Ovary (tissue), 3 donors: ENCODE results near the gene TMEM235.

ENCODE experiments used
- CTCF ChIP-seq, 3 donors: fragments of 450-650 bp in 2 of 3; fragments of 200-600 bp in 1 of 3; IDR thresholded peaks; one replicate each; pipeline versions ENCODE4 v1.5.1 to v1.8.0; 2016 to 2022; ENCODE audit warnings: antibody characterized with exemption in 3 of 3, mild to moderate bottlenecking in 1 of 3
- EP300 ChIP-seq: sonication (generic); formaldehyde crosslinking; IDR thresholded peaks from one replicate; pipeline ENCODE4 v1.6.1; 2017; ENCODE audit warnings: antibody characterized with exemption
- POLR2A ChIP-seq: fragments of 450-650 bp; IDR thresholded peaks from one replicate; pipeline ENCODE4 v1.6.1; 2017; ENCODE audit warnings: antibody characterized with exemption, mild to moderate bottlenecking, moderate library complexity
- donor health status: DM: no; HTN: no; CAD: no.

- TF ChIP-seq CTCF (IDR thresholded peaks at IDR 0.05) (no peak), POLR2A (no peak), EP300 (no peak)
Observed at GRCh38 chr17:78182504-78182903, 48.9 kb upstream of the TMEM235 start.
